Osteoblast (primary cell): ENCODE measurements around the gene NPAS3. TPM values are rescaled to one million over a fixed set of nuclear protein-coding genes. Genes with fewer than 3 reads are reported as not detected.
"Not testable (repeated sequence)": the region's sequence is repeated elsewhere in the genome, so short reads cannot be mapped to it uniquely, and the experiment has no call there.

ENCODE experiments used
- DNase-seq: peaks from one replicate; pipeline ENCODE4 v3.0.0; 2011; ENCODE audit warnings: low spot score, mixed read lengths; ENCODE audit not compliant: insufficient read length; ENCODE audit errors: missing footprints
- H2AFZ ChIP-seq: 2 replicates; pipeline ENCODE4 v1.6.0; 2011; ENCODE audit warnings: mild to moderate bottlenecking, low read length
- H3K27ac ChIP-seq: 2 replicates; pipeline ENCODE4 v1.5.1; 2011; ENCODE audit warnings: mild to moderate bottlenecking, low read depth, low read length, moderate library complexity
- H3K27me3 ChIP-seq: 2 replicates; pipeline ENCODE4 v1.6.0; 2012; ENCODE audit warnings: mild to moderate bottlenecking, control low read depth, inconsistent platforms, low read length, moderate library complexity; ENCODE audit not compliant: insufficient read depth
- H3K36me3 ChIP-seq: 2 replicates; pipeline ENCODE4 v1.5.1; 2011; ENCODE audit warnings: mild to moderate bottlenecking, low read length, control low read depth, moderate library complexity; ENCODE audit not compliant: insufficient read depth
- H3K4me1 ChIP-seq: 2 replicates; pipeline ENCODE4 v1.5.1; 2011; ENCODE audit warnings: mild to moderate bottlenecking, low read length, control low read depth, moderate library complexity; ENCODE audit not compliant: insufficient read depth
- H3K4me2 ChIP-seq: 2 replicates; pipeline ENCODE4 v1.6.0; 2011; ENCODE audit warnings: mild to moderate bottlenecking, low read length; ENCODE audit not compliant: insufficient read depth
- H3K4me3 ChIP-seq: fragments of 200-600 bp; sonication (generic); 3 replicates; pipeline ENCODE4 v1.5.1; 2012; ENCODE audit warnings: mild to moderate bottlenecking, low read length, inconsistent platforms; ENCODE audit not compliant: insufficient read depth
- H3K79me2 ChIP-seq: 2 replicates; pipeline ENCODE4 v1.6.0; 2012; ENCODE audit warnings: mild to moderate bottlenecking, low read length, control low read depth, inconsistent platforms; ENCODE audit not compliant: insufficient read depth
- H3K9me3 ChIP-seq: 2 replicates; pipeline ENCODE4 v1.5.1; 2011; ENCODE audit warnings: low read depth, low read length, control low read depth
- H4K20me1 ChIP-seq: 2 replicates; pipeline ENCODE4 v1.6.0; 2012; ENCODE audit warnings: mild to moderate bottlenecking, low read length, control low read depth; ENCODE audit not compliant: insufficient read depth
- total RNA-seq: library from RNA; depleted of rRNA; stranded (reverse); fragments of >200 nt; gene quantifications from 2 replicates; pipeline ENCODE4 v1.2.3, GENCODE V29; 2012
- TF ChIP-seq, protein P1 (sequence below): IDR thresholded peaks from 2 replicates; pipeline ENCODE4 v1.5.1; 2011; ENCODE audit warnings: mild to moderate bottlenecking, low read depth, low read length, moderate library complexity; ENCODE audit errors: extremely low read depth

The NPAS3 gene
- total RNA-seq, 1 donor: 0.72 TPM

DNA sequence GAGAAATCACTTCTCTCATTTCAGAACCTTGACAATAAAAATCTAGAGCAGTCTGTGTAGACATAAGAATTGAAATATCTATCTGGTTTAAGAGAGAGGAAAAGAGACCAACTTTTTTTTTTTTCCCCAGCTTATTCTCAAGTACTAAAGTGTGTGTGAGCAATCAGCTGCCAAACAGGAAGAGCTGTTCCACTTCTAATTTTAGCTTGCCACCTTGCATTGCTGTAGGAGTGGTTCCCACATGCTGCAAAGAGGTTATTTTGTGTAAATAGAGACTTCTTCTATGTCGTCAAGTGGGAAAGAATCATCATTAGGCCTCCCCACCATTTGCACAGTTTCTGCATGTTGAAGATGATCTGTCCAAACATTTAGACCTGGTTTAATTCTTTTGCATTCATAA is 142.6 kb downstream of the NPAS3 start:
- no peaks in the 10 kb centered on the region for H3K79me2 ChIP-seq
- no peak overlapping the region for H2AFZ ChIP-seq
- no peaks in the 10 kb centered on the region for H3K36me3 ChIP-seq
- H3K27ac ChIP-seq: no peak overlapping the region
- TF ChIP-seq, protein P1, sequence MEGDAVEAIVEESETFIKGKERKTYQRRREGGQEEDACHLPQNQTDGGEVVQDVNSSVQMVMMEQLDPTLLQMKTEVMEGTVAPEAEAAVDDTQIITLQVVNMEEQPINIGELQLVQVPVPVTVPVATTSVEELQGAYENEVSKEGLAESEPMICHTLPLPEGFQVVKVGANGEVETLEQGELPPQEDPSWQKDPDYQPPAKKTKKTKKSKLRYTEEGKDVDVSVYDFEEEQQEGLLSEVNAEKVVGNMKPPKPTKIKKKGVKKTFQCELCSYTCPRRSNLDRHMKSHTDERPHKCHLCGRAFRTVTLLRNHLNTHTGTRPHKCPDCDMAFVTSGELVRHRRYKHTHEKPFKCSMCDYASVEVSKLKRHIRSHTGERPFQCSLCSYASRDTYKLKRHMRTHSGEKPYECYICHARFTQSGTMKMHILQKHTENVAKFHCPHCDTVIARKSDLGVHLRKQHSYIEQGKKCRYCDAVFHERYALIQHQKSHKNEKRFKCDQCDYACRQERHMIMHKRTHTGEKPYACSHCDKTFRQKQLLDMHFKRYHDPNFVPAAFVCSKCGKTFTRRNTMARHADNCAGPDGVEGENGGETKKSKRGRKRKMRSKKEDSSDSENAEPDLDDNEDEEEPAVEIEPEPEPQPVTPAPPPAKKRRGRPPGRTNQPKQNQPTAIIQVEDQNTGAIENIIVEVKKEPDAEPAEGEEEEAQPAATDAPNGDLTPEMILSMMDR: no peak
- DNase-seq: no peak
- H3K4me1 ChIP-seq: no peaks in the 10 kb centered on the region
- no peak overlapping the region for H3K4me3 ChIP-seq
- no peaks in the 10 kb centered on the region for H4K20me1 ChIP-seq
- H3K4me2 ChIP-seq: no peak overlapping the region
- H3K9me3 ChIP-seq: no peaks in the 10 kb centered on the region
- H3K27me3 ChIP-seq: no peaks in the 10 kb centered on the region

DNA sequence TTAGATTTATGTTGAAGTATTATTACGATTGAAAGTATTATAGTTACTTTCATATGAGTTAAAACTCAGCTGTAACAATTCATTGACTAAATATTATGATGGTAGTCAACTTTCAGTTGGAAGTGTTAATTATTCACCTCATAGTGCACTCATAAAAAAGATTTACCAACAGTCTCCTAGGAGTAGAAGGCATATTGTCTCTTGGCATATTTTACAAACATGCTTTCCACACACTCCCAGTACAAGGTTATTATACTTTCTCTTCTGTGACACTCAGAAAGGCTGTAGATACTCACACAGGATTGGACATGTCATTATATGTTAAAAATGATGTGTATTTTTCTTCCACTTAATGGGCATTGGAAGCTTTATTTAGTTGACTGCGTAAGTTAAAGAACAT is 147.1 kb downstream of the NPAS3 start:
- H3K27ac ChIP-seq: no peak overlapping the region
- H3K4me1 ChIP-seq: no peaks in the 10 kb centered on the region
- no peaks in the 10 kb centered on the region for H3K79me2 ChIP-seq
- H3K36me3 ChIP-seq: no peaks in the 10 kb centered on the region
- H2AFZ ChIP-seq: no peak overlapping the region
- H3K9me3 ChIP-seq: no peaks in the 10 kb centered on the region
- TF ChIP-seq, protein P1: no peak
- no peaks in the 10 kb centered on the region for H3K27me3 ChIP-seq
- no peaks in the 10 kb centered on the region for H4K20me1 ChIP-seq
- no peak overlapping the region for H3K4me2 ChIP-seq
- H3K4me3 ChIP-seq: no peak overlapping the region
- no peak for DNase-seq

DNA sequence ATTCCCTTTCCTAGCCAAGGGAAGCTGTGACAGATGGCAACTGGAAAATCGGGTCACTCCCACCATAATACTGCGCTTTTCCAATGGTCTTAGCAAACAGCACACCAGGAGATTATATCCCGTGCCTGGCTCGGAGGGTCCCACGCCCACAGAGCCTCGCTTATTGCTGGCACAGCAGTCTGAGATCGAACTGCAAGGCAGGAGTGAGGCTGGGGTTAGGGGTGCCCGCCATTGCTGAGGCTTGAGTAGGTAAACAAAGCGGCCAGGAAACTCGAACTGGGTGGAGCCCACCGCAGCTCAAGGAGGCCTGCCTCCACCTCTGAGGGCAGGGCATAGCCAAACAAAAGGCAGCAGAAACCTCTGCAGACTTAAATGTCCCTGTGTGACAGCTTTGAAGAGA is 149.6 kb downstream of the NPAS3 start:
- not testable (repeated sequence) for H3K4me1 ChIP-seq, H3K27ac ChIP-seq, H3K79me2 ChIP-seq, H3K4me3 ChIP-seq, DNase-seq, H3K4me2 ChIP-seq, H2AFZ ChIP-seq, H3K9me3 ChIP-seq, H4K20me1 ChIP-seq, H3K36me3 ChIP-seq, H3K27me3 ChIP-seq

DNA sequence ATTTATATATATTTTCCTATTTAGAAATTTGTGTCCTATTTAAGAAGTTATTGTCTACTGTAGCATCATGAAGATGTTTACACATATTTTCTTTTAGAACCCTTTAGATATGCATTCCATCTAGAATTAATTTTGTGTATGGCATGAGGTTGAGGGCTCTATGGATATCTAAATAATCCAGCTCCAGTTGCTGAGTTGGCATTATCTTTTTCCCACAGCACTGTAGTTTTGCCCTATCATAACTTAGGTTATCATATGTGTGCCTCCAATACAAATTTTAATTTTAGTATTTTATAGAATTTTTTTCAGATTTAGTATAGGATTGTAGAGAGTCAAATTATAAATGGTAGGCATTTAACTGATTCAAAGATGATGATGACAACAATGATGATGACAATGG is 159.3 kb downstream of the NPAS3 start:
- DNase-seq: no peak
- Histone ChIP-seq H3K4me3 (no peak overlapping the region), H3K4me2 (no peak overlapping the region), H3K4me1 (no peaks in the 10 kb centered on the region), H4K20me1 (no peaks in the 10 kb centered on the region), H3K27ac (no peak overlapping the region), H3K36me3 (no peaks in the 10 kb centered on the region), H3K9me3 (no peaks in the 10 kb centered on the region), H3K79me2 (no peaks in the 10 kb centered on the region), H3K27me3 (no peaks in the 10 kb centered on the region), H2AFZ (no peak overlapping the region)
- TF ChIP-seq, protein P1: no peak
